MCF 10A (cell line): ENCODE data around the gene EQTN. TPM values are rescaled to one million over a fixed set of nuclear protein-coding genes. Genes with fewer than 3 reads are reported as not detected.

ENCODE experiments used
- BruUV-seq: library from RNA; stranded (reverse); fragments of 400-500 nt; replicated peaks from 2 replicates; lab custom pipeline; 2021; lab: Mats Ljungman, UMichigan
- CTCF ChIA-PET: fragments of 300-600 bp; sonication (Branson Sonifier 250); formaldehyde crosslinking; extraction: SDS; loops from one replicate; lab custom pipeline; 2021; ENCODE audit warnings: antibody characterized with exemption, inconsistent platforms; lab: Yijun Ruan, JAX
- POLR2A ChIA-PET: fragments of 300-600, 350-650 bp; sonication (Branson Sonifier 250); formaldehyde crosslinking; extraction: SDS; loops from one replicate; lab custom pipeline; 2020; ENCODE audit warnings: antibody characterized with exemption, inconsistent platforms; lab: Yijun Ruan, JAX
- DNase-seq: peaks from one replicate; pipeline ENCODE4 v3.0.0-alpha.2; 2018; ENCODE audit not compliant: unreplicated experiment
- H3K27ac Mint-ChIP-seq: one replicate; pipeline ENCODE4 v1.8.0; 2022; ENCODE audit warnings: mild to moderate bottlenecking, low read depth, mixed read lengths; ENCODE audit not compliant: unreplicated experiment
- H3K27me3 Mint-ChIP-seq: one replicate; pipeline ENCODE4 v1.8.0; 2022; ENCODE audit warnings: mixed read lengths; ENCODE audit not compliant: insufficient read depth, unreplicated experiment
- H3K36me3 Mint-ChIP-seq: one replicate; pipeline ENCODE4 v1.8.0; 2022; ENCODE audit warnings: mild to moderate bottlenecking, moderate library complexity, mixed read lengths; ENCODE audit not compliant: insufficient read depth, unreplicated experiment
- H3K4me1 Mint-ChIP-seq: one replicate; pipeline ENCODE4 v1.8.0; 2022; ENCODE audit warnings: mixed read lengths; ENCODE audit not compliant: insufficient read depth, unreplicated experiment
- H3K4me3 Mint-ChIP-seq: one replicate; pipeline ENCODE4 v1.8.0; 2022; ENCODE audit warnings: mild to moderate bottlenecking, moderate library complexity, mixed read lengths; ENCODE audit not compliant: unreplicated experiment
- H3K9me3 Mint-ChIP-seq: one replicate; pipeline ENCODE4 v1.8.0; 2022; ENCODE audit warnings: mixed read lengths; ENCODE audit not compliant: unreplicated experiment
- intact Hi-C: fragments of 100-400 bp; cut with micrococcal nuclease; formaldehyde crosslinking; loops from 2 replicates; pipeline ENCODE4 v1.14.1; 2022
- total RNA-seq: library from RNA; stranded (reverse); gene quantifications from 2 replicates; pipeline ENCODE4 v1.2.3, GENCODE V29; 2022
- TF ChIP-seq, protein P1 (sequence below): fragments of 200-600 bp; IDR thresholded peaks from one replicate; pipeline ENCODE4 v1.8.0; 2022; ENCODE audit warnings: antibody characterized with exemption, mild to moderate bottlenecking; ENCODE audit not compliant: unreplicated experiment

EQTN gene
- total RNA-seq, 1 experiment from 2014 or later, result not detected

DNA sequence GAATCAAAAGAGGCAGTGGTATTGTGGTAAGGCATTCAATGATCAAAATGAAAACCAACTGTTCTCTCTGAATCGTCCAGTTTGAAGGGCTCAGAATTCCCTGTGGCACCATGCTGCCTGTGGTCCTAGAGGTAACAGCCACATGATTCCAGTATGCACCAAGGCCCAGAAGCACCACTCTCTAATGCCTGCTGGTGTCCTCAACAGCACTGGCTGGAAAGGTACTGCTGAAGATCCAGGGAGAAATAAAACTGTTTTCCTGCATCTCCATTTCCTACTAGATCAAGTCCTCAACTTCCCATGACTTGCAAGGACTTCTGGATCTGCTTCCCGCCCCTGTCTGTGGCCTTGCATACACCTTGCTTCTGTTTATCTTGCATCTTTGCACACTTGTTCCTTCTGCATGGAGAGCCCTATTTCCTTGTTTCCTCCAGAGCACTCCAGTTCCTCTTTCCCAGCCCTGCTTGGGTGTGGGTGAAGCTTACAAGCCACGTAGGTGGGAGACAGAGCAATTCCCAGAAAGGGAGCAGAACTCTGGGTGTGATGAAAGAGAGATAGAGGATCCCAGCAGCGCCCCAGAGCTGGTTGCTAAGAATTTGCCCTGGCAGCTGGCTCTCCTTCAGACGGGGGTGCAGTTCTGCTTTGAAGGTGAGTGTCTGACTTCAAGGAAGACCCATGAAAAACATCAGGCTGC is 41.0 kb upstream of the EQTN start:
- ChIA-PET CTCF (interaction anchor here (0.7 to 6.7 kb wide), 5 partner anchors 56 to 211 kb away, joined by 3 to 69 read pairs (median 4); partner anchors contain the start of gene MOB3B), POLR2A (interaction anchor here (0.7 to 1.2 kb wide), 2 partner anchors 17 to 21 kb away, joined by 3 read pairs; no protein-coding TSS in a partner anchor)
- no peaks in the 10 kb centered on the region for H3K27me3 Mint-ChIP-seq
- no peak overlapping the region for H3K4me3 Mint-ChIP-seq
- TF ChIP-seq, protein P1, sequence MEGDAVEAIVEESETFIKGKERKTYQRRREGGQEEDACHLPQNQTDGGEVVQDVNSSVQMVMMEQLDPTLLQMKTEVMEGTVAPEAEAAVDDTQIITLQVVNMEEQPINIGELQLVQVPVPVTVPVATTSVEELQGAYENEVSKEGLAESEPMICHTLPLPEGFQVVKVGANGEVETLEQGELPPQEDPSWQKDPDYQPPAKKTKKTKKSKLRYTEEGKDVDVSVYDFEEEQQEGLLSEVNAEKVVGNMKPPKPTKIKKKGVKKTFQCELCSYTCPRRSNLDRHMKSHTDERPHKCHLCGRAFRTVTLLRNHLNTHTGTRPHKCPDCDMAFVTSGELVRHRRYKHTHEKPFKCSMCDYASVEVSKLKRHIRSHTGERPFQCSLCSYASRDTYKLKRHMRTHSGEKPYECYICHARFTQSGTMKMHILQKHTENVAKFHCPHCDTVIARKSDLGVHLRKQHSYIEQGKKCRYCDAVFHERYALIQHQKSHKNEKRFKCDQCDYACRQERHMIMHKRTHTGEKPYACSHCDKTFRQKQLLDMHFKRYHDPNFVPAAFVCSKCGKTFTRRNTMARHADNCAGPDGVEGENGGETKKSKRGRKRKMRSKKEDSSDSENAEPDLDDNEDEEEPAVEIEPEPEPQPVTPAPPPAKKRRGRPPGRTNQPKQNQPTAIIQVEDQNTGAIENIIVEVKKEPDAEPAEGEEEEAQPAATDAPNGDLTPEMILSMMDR, result no peak
- H3K27ac Mint-ChIP-seq, result no peak overlapping the region
- intact Hi-C loops, result no loop called here
- H3K4me1 Mint-ChIP-seq, result peaks cover 22% of the 10 kb centered on the region
- no peak for DNase-seq
- no peaks in the 10 kb centered on the region for H3K36me3 Mint-ChIP-seq
- no TSS peak for BruUV-seq
- no peaks in the 10 kb centered on the region for H3K9me3 Mint-ChIP-seq

DNA sequence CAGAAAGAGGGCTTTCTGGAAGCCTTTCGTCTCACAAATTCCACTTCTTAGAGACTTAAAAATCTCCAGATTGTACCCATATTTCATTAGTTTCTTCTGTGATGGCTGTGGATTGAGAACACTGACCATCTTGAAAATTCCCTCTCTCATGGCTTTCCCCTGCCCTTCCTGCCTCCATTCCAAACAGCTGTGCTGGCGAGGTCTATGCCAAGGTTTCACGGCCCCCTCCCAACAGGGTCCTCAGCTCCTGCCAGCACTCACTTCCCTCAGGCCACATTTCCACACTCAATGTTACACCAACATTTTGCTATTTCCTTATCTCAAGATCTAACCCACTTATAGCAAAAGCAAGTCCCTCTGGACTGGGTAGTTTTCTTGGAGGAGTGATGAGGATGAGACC is 40.3 kb upstream of the EQTN start:
- no peaks in the 10 kb centered on the region for H3K27me3 Mint-ChIP-seq
- H3K4me3 Mint-ChIP-seq, result no peak overlapping the region
- H3K27ac Mint-ChIP-seq, result no peak overlapping the region
- peaks cover 22% of the 10 kb centered on the region for H3K4me1 Mint-ChIP-seq
- ChIA-PET POLR2A (interaction anchor here (1.2 kb wide), 1 partner anchor 21 kb away, joined by 3 read pairs; no protein-coding TSS in a partner anchor), CTCF (interaction anchor here (0.6 to 6.7 kb wide), 4 partner anchors 57 to 221 kb away, joined by 3 to 69 read pairs (median 8); partner anchors contain the start of gene MOB3B)
- no peaks in the 10 kb centered on the region for H3K36me3 Mint-ChIP-seq
- TF ChIP-seq, protein P1, result no peak
- BruUV-seq, result no TSS peak
- intact Hi-C loops, result no loop called here
- no peaks in the 10 kb centered on the region for H3K9me3 Mint-ChIP-seq
- no peak for DNase-seq

DNA sequence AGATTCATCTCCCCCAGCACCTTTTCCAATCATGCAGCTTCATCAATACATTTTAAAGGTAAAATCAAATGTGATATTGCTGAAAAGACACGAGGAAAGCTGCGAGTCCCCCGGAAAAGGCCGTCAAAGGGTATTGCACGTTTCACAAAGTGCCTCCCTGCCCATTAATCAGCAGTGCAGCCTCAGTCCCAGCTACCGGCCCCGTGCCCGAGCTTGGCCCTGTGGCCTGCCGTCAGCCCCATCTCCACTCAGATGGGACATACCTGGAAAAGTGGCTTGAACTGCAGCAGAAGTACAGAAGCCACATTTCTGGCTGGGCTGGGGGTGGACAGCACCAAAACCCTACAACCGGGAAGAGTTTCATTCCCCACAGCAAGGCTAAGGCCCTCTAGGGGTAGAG is 39.9 kb upstream of the EQTN start:
- TF ChIP-seq, protein P1, result no peak
- Mint-ChIP-seq H3K36me3 (no peaks in the 10 kb centered on the region), H3K4me3 (no peak overlapping the region), H3K27ac (no peak overlapping the region), H3K9me3 (no peaks in the 10 kb centered on the region), H3K4me1 (peaks cover 22% of the 10 kb centered on the region), H3K27me3 (no peaks in the 10 kb centered on the region)
- ChIA-PET POLR2A (interaction anchor here (1.2 kb wide), 1 partner anchor 22 kb away, joined by 3 read pairs; no protein-coding TSS in a partner anchor), CTCF (interaction anchor here (0.6 to 6.7 kb wide), 3 partner anchors 193 to 221 kb away, joined by 3 to 69 read pairs (median 11); partner anchors contain the start of gene MOB3B)
- BruUV-seq, result no TSS peak
- intact Hi-C loops, result no loop called here
- no peak for DNase-seq

DNA sequence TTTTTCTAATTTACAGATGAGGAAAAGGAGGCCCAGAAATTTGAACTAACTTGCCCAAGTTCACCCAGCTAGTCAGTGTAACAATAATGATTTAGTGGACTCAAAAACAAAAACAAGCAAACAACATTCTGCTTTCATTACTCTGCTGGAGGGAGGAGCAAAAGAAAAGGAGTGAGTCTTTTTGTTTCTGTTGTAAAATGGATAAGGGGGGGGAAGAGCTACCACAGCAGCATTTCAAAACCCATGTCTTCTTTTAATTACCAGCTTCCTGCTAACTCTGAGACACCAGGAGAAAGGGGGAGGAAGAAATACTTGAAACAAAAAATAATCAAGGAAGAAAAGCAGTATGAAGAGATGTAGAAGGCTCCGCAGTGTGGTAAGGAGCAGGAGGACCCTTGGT is 39.2 kb upstream of the EQTN start:
- Mint-ChIP-seq H3K4me1 (peaks cover 22% of the 10 kb centered on the region), H3K9me3 (no peaks in the 10 kb centered on the region), H3K4me3 (no peak overlapping the region), H3K27ac (no peak overlapping the region), H3K36me3 (no peaks in the 10 kb centered on the region), H3K27me3 (no peaks in the 10 kb centered on the region)
- no TSS peak for BruUV-seq
- CTCF ChIA-PET, result interaction anchor here (2.1 to 6.7 kb wide), 2 partner anchors 194 to 212 kb away, joined by 11 to 69 read pairs; partner anchors contain the start of gene MOB3B
- TF ChIP-seq, protein P1, result no peak
- no peak for DNase-seq
- intact Hi-C loops, result no loop called here
- POLR2A ChIA-PET, result interaction anchor here (1.0 kb wide), 1 partner anchor 179 kb away, joined by 3 read pairs; no protein-coding TSS in a partner anchor
